ENCODE measurements around the gene ZNF771. TPM values are rescaled to one million over a fixed set of nuclear protein-coding genes. Genes with fewer than 3 reads are reported as not detected.
"Not testable (repeated sequence)": the region's sequence is repeated elsewhere in the genome, so short reads cannot be mapped to it uniquely, and the experiment has no call there.

Gene ZNF771
- total RNA-seq, 1 experiment from 2014 or later, result 6.4 TPM

DNA sequence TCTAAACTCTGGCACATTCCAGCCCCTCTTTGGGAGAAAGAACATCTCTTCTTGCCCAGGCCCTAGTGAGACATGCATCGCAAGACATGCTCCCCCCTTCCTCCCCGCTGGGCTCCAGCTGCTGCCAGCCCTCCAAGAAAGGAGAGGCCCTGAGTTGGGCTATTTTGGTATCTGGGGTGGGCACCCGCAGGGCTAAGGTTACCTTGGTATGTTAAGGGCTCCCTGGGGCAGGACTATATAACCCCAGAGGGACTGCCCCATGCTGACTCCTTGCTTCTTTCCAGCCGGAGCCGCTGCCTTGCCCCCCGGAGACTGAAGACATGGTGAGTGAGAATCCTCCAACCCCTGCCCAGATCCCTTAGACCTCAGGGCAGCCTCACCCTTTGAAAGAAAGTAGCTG, 32.9 kb upstream of the ZNF771 start, which contains the start of gene MYL11:
MYL11 (plus strand) TSS at position 265 of the 400 bp plus-strand sequence; CDS start at position 321, 56 bp downstream.
- DNase-seq (ENCODE audit: extremely low read depth, low read depth), result no peak

GRCh38 chr16:30375864-30376263, 31.5 kb upstream of the ZNF771 start:
- no peak for DNase-seq (ENCODE audit: extremely low read depth, low read depth)

- DNase-seq (ENCODE audit: extremely low read depth, low read depth), result no peak
These were observed 30.9 kb upstream of the ZNF771 start for GRCh38 chr16:30376461-30376902.

DNA sequence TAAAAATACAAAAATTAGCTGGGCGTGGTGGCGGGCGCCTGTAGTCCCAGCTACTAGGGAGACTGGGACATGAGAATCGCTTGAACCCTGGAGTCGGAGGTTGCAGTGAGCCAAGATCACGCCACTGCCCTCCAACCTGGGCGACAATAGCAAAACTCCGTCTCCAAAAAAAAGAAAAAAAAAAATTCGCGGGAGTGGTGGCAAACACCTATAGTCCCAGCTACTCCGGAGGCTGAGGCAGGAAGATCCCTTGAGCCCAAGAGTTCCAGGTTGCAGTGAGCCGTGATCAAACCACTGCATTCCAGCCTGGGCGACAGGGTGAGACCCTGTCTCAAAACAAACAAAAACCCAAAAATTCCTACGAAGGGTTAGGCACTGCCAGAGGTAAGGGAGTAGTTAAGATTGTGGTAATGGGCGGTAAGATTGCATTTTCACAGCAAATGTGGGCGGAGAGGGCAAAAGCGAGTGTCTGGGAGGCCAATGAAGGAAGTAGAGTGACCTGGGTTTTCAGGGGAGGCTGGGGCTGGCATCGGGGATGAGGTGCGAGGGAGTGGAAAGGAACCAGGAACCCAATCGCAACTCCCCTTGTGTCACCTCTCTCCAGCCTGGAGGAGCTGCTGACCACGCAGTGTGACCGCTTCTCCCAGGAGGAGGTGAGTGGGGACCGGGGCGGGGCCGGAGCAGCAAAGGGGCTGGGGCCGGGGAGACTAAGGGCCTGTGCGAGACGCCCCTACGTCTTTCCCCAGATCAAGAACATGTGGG, 30.2 kb upstream of the ZNF771 start:
- DNase-seq (ENCODE audit: extremely low read depth, low read depth), result no peak

DNA sequence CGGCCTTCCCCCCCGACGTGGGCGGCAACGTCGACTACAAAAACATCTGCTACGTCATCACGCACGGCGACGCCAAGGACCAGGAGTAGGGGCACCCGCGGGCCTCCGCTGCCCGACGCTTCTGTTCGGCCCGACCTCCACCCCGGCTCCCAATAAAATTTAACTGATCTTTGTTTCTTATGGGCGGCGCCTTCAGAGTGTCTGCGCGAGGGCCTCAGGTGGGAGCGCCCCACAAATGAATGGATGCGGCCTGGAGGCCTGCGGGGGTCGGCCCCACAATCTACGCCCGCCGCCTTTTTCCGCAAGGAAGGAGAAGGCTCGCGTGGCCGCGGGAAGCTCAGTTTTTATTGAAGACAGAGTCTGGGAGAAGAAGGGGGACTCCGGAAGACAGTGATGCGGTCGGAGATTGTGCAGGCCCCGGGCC, 29.6 kb upstream of the ZNF771 start:
- peak; percentile 78 for DNase-seq (ENCODE audit: extremely low read depth, low read depth)

- DNase-seq (ENCODE audit: extremely low read depth, low read depth), result peak; percentile 96
These were observed 28.9 kb upstream of the ZNF771 start for GRCh38 chr16:30378236-30379157.

- DNase-seq (ENCODE audit: extremely low read depth, low read depth), result no peak
These were observed 28.1 kb upstream of the ZNF771 start for GRCh38 chr16:30379158-30379783.

- DNase-seq (ENCODE audit: extremely low read depth, low read depth), result no peak
These were observed 27.2 kb upstream of the ZNF771 start for GRCh38 chr16:30380072-30380802.

- no peak for DNase-seq (ENCODE audit: extremely low read depth, low read depth)
These were observed 26.6 kb upstream of the ZNF771 start for GRCh38 chr16:30380803-30381208.

GRCh38 chr16:30381291-30382041, 25.9 kb upstream of the ZNF771 start:
- no peak for DNase-seq (ENCODE audit: extremely low read depth, low read depth)

GRCh38 chr16:30382111-30382881, 25.1 kb upstream of the ZNF771 start, which contains the start of gene SEPTIN1:
Gene SEPTIN1 (minus strand): TSS chr16:30382561. CDS start chr16:30382542, 19 bp downstream.
- DNase-seq (ENCODE audit: extremely low read depth, low read depth), result no peak

DNA sequence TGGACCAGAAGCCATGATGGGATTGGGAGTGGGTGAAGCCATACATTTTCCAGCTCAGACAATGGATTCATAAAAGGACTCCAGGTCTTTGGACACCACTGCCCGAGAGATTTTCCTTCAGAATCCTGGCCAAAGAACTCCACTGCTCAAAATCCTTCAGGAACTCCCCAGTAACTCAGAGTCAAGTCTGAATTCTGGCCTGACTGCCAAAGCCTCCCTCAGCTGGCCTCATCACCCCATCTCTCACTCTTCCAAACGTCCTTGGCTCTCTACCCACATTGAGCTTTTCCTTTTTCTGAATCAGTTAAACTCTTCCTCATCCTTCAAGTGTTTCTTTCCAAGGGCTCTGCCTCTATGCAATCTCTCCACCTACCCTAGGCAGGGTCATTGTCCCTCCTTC, 23.9 kb upstream of the ZNF771 start:
- no peak for DNase-seq (ENCODE audit: extremely low read depth, low read depth)

DNA sequence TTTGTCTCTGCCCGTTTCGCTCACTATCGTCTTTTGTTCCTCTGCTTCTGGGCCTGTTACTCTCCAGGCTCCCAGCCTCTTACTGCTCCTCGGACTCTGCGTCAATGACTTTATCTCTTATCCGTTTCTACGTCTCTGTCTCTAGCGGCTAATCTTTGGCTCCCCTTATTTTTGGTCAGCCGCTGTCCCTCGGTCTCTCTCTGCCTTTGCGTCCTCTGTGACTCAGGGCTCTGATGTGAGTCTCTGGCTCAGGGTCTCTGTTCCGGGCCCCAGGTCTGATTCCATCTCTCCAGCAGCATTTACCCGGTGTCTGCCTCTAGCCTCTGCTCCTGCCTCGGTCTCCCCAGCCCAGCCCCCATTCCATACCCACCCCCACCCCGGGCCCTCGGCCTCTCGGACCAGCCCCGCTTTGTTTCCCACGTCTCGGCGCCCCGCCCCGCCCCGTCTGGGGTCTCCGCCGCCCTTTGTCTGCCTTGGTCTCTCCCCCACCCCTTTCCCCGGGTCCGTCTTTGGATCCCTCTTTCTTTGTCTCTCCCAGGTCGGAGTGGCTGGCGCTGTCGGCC, 12.7 kb upstream of the ZNF771 start:
- DNase-seq (ENCODE audit: extremely low read depth, low read depth), result no peak

- peak; percentile 48 for DNase-seq (ENCODE audit: extremely low read depth, low read depth)
These were observed 12.0 kb upstream of the ZNF771 start, which contains the start of gene ZNF48 for GRCh38 chr16:30395155-30395991. Gene ZNF48 (plus strand): TSS chr16:30395420. CDS start chr16:30395795, 375 bp downstream.

GRCh38 chr16:30395992-30396585, 11.3 kb upstream of the ZNF771 start:
- DNase-seq (ENCODE audit: extremely low read depth, low read depth), result no peak

GRCh38 chr16:30396627-30397026, 10.8 kb upstream of the ZNF771 start:
- not testable (repeated sequence) for DNase-seq (ENCODE audit: extremely low read depth, low read depth)

DNA sequence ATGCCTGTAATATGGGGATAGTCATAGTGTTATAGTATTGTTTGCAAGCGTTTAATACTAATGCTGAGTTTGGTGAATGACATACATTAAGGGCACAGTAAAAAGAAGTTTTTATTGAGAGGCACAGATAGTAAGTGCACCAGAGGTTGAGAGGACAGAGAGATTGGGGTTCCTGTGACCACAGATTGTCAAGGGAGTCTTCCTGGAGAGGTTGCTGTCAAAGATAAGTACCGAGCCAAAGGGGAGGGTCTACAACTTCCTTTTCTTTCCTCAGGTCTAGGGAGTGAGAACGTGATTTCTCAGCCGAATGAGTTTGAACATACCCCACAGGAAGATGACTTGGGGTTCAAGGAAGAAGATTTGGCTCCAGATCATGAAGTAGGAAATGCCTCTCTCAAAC, 10.3 kb upstream of the ZNF771 start:
- no peak for DNase-seq (ENCODE audit: extremely low read depth, low read depth)
